GM19328 (cell line): Measurements from ENCODE around the gene C1QTNF8.

Source experiments
- ATAC-seq: cut with Tn5 transposase; IDR thresholded peaks from one replicate; pipeline ENCODE4 v1.9.1; 2021; ENCODE audit warnings: mild to moderate bottlenecking, moderate library complexity; ENCODE audit not compliant: unreplicated experiment

C1QTNF8 gene

GRCh38 chr16:1127971-1128715 lies 32.1 kb upstream of the C1QTNF8 start:
- no peak for ATAC-seq

- no peak for ATAC-seq
Observed at GRCh38 chr16:1127101-1127500, 31.1 kb upstream of the C1QTNF8 start.

DNA sequence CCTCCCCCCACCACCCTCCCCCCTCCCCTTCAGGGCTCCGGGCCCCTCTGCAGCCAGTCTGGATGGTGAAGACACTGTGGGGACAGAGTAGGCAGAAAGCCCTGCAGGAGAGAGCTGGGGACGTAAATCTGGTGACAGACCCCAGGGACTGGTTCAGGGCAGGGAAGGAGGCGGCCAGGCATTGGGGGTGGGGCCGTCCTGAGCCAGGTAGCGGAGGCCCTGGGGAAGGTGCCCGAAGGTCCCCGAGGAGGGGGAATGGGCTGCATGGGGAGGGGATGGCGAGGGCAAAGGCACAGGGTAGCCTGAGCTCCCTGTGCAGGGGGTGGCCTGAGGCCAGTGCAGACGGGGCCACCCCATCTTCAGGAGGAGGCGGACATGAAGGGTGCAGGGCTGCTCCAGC lies 30.5 kb upstream of the C1QTNF8 start:
- ATAC-seq, result no peak

DNA sequence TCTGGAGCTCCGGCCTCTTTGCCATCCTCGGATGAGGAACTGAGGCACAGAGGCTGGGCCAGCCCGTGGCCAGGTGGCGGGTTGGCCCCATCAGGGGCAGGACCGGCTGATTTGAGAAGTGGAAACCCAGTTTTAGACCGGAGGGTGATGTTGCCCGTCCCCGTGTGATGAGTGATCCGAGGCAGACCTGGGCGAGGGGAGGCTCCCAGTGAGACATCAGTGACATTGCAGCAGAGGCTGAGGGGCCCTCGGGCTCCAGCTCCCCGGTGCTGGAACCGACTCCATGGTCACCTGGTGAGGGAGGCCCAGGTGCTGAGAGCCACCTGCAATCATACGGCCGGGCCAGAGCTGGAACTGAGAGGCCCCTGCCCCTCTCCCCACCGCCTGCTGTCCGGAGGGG lies 30.0 kb upstream of the C1QTNF8 start:
- ATAC-seq, result no peak

DNA sequence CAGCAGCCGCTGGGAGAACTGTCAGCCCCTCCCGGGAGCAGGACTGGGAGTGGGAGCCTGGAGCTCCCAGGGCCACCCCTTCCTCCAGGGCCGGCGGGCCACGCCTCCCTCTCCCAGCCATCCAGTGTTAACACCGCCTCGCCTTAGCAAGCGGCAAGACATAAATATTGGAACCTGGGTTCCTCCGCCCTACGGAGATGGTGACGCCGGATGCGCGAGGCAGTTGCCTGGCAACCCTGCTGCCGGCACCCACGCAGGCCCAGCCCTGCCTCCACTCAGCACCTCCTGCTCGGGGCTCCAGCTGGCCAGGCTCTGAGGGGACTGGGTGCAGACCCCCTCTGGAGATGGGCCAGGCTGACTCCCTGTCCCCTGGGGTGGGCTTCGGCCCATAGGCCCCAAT lies 29.4 kb upstream of the C1QTNF8 start:
- no peak for ATAC-seq

DNA sequence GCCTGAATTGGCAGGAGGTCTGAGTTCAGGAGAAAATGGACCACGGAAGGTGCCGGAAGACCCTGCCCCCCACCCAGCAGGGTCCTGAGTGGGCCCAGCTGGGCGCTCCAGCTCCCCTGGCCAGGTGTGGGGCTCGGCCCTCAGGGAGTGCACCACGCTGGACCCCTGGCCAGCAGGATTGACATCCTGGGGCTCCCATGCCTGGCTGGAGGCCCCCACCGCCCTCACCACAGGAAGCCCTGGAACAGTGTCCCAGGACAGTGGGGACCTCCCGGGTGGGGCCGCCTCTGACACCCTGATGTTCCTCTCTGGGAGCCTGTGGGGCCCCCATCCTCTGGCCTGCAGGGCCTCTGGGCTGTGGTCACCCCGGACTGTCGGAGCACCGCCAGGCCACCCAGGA lies 28.8 kb upstream of the C1QTNF8 start:
- no peak for ATAC-seq

DNA sequence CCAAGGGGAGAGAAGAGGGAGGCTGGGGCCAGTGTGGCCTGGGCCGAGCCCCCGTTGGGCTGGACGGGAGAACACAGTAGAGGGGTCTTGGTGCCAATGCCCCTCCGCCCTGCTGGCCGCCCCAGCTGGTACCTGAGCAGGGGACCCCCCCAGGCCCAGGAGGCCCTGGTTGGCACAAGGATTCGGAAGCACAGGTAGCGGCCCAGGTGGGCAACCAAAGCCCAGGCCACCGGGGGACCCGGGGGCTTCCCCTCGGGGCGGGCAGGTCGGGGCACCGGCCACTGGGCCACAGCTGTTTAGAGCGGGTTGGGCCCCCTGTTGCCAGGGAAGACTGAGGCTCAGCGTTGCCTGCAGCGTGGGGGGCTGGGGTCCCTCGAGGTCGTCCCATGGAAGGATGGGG lies 28.2 kb upstream of the C1QTNF8 start:
- no peak for ATAC-seq

- ATAC-seq, result no peak
Observed at GRCh38 chr16:1123525-1124230, 27.6 kb upstream of the C1QTNF8 start.

GRCh38 chr16:1122398-1122765 lies 26.3 kb upstream of the C1QTNF8 start:
- ATAC-seq, result no peak

DNA sequence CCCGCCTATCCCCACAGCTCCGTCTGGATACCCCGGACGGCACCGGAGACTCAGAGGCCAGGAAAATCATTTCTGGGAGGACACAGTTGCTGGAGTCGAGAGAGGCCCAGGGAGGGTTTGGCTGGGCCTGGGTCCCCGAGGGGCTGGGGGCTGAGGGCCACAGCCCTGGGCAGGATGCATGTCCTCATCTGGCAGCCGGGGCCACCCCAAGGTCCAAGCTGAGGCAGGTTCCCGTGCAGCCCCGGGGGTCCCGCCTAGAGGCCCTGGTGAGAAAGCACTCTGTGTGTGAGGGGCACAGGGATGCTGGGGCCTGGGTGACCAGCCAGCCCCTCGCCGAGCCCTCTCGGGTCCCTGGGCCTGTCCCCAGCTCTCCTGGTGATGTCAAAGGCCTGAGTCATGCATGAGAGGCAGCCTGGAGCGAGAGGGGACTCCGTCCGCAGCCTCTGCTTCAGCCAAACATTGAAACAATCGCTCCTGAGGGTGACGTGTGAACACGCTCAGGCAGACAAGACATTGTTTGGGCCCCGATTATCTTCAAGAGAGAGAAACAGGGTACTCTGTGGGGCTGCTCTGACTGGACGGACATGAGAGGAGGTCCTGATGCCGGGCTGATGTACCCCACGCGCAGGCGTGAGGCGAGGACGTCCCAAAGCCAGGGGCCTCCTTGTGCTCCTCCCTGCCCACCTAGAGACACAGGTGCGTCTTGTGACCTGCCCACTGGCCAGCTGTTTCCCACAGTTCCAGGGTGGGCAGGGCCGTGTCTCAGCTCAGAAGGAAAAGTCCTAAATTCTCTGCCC lies 25.8 kb upstream of the C1QTNF8 start:
- no peak for ATAC-seq

DNA sequence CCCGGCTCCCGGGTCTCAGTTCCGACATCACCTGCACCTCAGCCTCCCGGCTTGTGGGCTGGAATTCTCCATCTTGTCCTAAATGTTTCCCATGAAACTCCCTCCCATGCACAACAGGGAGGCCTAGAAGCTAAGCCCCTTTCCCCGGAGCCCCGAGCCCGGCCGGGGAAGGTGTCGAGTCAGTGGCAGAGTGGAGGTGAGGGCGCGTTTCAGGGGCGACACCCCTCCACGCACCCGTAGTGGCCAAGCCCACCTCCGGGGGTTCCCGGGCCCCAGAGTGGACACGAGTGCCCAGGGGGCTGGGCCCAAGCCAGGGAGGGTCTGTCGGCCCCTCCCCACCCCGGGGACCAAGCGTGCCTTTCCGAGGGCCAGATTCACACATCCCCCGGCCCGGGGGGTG lies 25.0 kb upstream of the C1QTNF8 start:
- no peak for ATAC-seq

GRCh38 chr16:1120577-1120941 lies 24.5 kb upstream of the C1QTNF8 start:
- no peak for ATAC-seq

DNA sequence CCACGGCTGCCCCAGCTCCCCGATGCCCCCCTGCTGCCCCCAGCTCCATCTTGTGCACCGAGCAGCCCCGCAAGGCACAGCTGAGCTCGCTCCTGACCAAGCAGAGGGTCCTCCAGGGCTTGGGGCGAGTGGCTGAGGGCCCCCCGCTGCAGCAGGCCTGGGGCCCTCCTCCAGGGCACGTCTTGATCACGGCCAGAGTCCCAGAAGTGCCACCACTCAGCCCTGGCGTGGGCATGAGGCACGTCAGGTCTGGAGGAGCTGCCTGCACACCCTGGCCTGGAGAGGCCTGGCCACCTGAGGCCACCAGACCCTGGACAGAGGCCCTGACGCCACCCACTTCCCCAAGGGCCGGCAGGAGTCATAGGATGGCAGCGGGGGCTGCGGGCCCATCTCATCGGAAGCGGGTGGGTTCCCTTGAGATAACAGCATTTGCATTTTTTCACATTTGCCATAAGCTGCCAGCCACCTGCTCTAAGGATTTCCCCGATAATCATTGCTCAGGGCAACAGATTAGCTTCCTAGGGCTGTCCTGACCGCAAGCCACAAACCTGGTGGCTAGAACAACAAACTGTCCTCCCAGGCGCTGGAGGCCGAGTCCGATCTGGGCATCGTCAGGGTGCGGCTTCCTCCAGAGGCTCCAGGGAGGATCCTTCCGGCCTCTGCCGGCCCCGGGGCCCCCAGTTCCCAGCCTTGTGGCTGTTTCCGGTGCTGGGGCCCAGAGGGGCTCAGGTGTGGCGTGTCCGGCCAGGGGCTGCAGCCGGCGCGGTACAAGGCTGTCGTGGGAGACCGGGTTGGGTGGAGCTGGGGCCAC lies 23.9 kb upstream of the C1QTNF8 start:
- ATAC-seq, result no peak

DNA sequence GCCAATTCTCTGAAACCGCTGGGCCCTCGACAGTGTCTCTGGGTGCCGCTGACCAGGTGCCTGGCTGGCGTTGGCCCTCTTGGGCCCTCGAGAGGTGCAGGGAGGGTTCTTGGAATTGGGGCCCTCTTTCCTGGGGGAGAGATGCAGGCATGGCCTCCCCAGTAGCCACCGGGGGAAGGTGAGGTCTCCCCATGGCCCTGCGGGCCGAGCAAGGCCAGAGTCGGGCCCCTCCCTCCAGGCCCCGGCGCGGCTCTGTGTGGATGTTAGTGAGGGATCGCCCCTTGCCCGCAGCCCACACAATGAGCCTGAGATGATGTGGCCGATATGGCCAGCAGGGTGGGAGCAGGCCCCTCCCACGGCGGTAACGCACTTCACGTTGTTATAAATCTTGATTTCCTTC lies 23.1 kb upstream of the C1QTNF8 start:
- no peak for ATAC-seq

GRCh38 chr16:1117926-1118325 lies 21.9 kb upstream of the C1QTNF8 start:
- ATAC-seq, result no peak

DNA sequence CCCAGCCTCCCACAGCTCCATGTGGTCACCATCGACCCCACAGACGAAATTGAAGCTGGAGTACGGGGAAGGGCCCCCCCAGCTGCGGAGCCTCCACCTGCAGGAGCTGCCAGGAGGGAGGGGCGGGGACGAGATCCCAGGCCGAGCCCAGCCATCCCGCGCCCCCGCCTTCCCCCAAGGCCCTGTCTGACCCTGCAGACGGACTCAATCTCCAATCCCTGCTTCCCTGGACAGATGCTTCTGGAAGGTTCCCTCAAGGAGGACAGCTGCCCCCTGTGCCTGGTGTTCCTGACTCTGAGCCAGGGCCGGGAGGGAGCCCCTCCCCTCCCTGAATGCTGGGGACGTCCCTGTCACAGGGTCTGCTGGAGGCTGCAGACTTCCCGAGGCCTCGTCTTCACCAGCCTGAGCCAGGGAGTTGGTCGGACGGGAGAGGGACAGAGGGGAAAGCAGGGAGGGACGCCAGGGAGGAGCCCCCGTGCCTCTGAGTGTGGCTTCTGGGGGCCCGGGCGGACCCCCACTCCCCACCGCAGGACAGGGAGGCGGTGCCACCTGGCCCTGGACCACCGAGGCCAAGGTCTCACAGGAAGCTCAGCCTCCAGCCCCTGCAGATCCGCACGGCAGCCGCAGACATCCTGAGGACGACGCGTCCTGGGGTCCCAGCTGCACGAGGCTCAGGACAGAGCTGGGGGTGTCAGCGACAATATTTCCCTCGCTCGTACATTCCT lies 21.3 kb upstream of the C1QTNF8 start:
- no peak for ATAC-seq

- no peak for ATAC-seq
Observed at GRCh38 chr16:1116693-1117077, 20.6 kb upstream of the C1QTNF8 start.

- ATAC-seq, result no peak
Observed at GRCh38 chr16:1113889-1114526, 18.0 kb upstream of the C1QTNF8 start.

DNA sequence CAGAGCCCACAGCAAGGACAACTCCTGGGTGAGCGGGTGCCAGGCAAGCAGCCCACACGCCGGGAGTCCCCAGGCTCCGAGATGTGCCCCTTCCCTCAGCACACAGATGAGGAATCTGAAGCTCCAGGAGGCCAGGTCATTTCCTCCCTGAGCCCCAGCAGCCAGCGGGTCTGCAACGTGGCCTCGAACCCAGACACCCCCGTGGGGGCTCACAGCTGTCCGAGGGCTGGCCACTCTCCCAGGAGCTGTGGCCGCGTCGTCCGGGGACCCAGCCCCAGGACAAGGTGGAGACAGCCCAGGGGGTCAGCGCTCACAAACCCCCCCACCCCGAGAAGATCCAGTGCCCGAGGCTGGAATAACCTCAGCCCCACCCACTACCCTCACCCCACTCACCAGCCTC lies 17.4 kb upstream of the C1QTNF8 start:
- no peak for ATAC-seq
